GOT3 (cell line): ENCODE data around the gene FGD2.
"Not testable (repeated sequence)": the region's sequence is repeated elsewhere in the genome, so short reads cannot be mapped to it uniquely, and the experiment has no call there.

ENCODE experiments used
- DNase-seq: peaks from one replicate; lab custom pipeline; 2025; ENCODE audit warnings: mixed read lengths; lab: John Stamatoyannopoulos, UW

The FGD2 gene

DNA sequence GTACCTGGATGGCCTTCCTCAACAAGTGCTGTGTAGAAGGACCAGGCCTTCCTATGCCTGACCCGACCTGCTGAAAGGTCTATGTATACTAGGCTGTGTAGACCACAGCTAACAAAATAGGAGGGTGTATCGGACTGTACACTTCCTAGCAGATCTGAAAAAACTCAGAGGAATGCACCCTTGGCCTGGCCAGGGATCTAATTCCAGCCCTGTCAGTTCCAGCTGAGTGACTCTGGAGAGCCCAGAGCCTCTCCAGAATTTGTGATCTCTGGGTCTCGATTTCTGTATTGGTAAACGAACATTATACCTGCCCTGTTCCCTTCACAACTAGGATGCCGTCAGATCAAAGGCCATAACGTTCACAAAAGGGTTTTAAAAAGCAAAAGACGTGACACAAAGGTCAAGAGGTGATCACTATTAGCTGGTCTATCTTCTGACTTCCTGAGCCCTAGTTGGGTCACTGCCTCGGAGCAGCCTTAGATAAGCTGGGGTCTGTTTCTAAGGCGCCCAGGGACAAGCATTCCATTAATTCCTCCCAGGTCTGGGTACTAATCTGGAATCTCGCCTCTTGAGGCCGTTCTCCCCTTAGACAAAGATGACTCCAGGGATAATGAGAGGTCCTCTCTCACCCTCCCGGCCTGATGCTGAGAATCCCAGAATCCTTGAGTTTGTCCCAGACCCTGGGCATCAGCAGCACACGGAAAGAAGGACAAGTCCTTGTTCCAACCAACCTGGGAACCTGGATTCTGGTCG lies 33.4 kb upstream of the FGD2 start:
- DNase-seq: no peak

- DNase-seq: no peak
Measured at GRCh38 chr6:36973190-36973589, 32.3 kb upstream of the FGD2 start.

DNA sequence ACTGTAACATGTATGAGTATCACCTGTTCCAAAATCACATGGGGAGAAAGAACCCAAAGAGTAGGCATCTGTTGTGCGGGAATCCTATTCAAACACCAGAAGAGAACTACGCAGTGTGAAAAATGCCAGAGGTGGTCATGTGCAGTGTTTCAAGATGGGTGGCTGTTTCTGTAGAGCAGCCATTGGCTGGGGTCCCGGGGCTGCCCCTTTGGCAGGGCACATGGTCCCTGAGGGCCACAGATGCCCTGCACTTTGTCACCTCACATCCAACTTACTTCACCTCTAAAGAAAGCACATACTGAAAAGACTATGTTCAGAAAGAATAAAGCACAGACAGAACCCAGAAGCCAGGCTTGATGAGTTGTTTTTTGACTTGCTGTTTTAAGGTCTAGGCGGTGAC lies 31.8 kb upstream of the FGD2 start:
- DNase-seq: no peak

DNA sequence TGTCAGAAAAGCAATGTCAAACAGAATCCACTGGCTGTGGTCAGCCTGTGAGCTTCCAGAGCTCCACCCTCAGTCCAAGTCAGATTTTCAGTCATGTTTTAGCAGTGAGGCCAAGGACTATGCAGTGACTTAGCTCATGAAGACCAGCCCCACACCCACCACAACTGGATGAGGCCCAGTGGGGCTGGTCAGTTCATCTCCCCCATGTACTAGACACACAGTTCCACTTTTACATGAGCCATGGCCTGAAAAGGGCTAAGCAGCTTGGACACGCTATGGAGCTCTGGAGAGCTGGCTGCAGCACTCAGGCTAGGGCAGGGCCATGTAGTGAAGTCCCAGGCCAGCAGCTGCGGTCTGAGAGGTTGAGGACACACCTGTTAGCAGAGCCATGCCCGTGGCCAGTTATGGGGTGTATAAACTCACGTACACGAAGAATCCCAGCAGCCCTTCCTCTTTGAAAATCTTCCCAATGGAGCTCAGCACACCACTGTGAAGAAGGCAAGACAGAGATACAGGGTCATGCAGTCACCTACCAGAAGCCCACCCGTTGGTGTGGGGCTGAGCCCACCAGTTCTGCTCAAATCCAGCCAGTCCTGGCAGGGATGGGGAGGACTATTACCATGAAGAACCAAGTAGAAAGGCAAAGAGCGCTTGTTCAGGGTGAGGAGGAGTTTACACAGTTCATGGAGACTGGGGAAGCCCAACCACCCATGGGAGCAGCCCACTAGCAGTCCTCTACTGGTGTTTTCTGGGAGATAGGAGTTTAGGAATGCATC lies 30.0 kb upstream of the FGD2 start:
- DNase-seq: no peak

GRCh38 chr6:36976007-36976264 lies 29.5 kb upstream of the FGD2 start:
- DNase-seq: no peak

GRCh38 chr6:36976509-36976908 lies 28.9 kb upstream of the FGD2 start:
- no peak for DNase-seq

DNA sequence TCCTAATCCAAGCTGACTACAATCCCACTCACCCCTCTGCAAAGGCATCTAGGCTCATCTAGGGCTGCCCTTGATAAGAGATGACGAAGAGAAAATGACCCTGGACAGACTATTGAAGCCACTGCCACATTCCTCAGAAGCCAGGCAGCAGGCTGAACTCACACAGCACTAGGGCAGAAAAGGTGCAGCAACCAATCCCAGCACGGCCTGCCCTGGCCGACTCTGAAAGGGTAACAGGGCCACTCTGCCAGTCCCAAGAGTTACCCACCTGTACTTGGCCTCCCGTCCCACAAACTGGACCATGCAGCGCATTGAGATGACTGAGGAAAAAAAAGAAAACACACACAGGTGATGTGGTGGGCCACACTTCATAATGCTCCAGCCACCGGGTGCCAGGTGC lies 28.5 kb upstream of the FGD2 start:
- no peak for DNase-seq

DNA sequence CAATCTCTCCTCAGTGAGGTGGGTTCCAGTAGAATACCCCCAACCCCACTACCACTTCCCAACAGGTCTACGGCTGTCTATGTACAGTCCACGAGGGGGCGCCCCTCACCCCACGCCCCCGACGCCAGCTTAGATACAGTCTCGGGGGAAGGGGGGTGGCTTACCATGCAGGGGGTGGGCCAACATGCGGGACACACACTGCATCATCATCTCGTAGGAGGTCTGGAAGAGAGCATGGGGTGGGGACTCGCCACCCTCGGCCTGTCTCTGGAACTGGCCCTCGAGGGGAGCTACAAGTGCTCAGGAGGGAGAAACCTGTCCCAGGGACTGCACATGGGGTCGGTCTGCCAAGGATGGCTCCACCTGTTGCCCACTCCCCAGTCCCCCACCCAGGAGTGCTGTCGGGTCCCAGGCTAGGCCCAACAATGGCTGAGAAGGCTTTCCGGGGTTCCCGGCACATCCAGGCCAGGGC lies 27.9 kb upstream of the FGD2 start:
- no peak for DNase-seq

- DNase-seq: no peak
Measured at GRCh38 chr6:36978421-36979346, 26.8 kb upstream of the FGD2 start.

DNA sequence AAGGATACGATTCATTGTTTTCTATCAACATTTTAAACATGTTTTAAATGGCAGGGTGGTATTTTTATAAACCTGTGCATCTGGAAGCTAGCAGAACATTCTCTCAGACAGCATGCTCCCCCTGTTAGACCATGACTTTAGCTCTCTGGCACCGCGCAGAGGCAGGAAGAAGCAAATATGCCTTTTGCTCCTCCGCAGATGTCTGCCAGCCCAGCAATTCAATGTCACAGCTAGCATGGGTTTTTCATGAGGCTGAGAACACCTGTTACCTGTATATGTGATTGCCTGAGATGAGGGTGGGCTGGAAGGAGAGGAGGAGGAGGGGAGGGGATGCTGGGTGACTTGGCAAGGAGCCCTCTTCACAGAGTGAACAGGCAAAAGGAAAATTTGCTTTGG lies 26.1 kb upstream of the FGD2 start:
- no peak for DNase-seq

- no peak for DNase-seq
Measured at GRCh38 chr6:36980129-36980528, 25.3 kb upstream of the FGD2 start.

DNA sequence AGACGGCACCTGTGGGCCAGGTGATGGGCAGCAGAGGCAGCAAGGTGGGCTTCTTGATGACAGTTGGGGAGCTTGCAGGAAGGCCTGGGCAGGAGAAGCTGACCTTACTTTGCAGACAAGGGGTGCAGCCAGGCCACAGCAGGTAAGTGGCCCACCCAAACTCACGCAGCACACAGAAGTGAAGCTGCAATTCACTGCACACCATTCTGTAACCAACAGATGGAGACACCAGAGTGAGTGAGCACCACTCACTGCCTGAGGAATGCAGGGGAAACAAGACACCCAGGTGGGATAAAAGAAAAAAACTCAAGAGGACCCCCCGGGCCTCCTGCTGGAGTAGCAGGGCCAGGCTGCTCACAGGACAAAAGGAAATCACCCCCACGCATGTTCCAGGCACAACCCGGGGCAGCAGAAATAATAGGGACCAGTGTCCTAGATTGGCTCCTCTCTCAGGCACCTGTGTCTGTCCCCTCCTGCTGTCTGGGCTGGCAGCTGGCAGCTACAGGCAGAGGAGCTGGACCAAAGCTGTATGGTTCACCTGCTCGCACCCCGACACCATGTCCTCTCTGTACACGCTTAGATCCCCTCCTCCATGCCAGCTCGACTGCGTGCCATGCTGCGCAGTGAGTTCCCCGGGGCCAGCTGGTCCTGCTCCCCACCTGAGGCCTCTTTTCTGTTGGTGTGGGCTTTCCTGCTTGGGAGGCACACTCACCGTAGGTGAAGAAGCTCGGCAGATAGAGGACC lies 24.4 kb upstream of the FGD2 start:
- no peak for DNase-seq

- DNase-seq: no peak
Measured at GRCh38 chr6:36983538-36983937, 21.9 kb upstream of the FGD2 start.

DNA sequence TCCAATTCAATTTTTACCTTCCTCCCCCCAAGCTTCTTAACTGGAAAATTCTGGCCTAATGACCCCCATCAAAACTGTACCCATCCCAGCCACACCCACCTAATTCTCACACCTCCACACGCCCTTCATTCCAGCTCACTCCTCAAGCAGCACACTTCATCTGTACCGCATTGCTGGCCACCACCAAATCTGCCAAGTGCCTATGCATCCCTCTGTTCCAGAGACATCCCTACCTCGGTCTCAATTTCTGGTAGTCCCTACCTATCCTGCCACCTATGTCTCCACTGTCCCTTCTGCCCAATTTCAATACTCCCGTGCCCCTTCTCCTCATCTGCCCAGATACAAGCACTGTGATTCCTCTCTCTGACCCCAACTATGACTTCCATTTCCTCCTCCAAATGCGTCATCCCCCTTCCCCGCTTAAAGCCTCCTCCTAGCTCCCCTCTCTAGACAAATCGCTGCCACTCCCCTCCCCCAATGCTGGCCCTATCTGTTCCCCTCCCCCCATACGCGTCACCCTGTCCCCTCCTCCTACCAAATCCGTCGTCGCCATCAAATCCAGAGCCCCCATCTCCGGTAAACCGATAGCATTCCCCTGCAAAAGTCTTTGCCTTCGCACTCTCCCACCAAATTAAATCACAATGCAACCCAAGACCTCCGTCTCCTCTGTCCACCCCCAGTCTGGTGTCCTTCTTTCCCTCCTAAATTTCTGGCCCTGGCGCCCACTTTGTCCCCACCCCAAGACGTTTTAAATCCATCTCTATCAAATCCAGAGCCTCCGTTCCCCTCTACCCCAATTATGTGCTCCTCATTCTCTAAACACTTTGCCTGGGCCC lies 20.7 kb upstream of the FGD2 start:
- no peak for DNase-seq

DNA sequence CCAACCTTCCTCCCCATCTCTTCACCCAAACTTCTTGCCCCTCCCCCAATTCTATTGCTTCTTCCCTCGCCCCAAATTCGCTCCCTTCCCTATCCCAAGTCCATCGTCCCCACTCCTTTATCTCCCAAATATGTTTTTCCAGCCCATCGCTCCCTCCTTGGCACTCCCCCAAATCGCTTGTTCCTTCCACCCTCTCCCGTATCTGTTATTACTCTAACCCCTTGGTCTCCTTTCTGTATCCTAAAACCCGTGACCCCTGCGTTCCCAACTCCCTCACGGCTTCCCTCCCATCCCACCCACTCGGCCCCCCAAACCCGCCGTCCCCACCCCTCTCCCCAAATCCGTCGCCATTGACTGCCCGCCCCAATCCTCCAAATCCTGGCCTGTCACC lies 20.0 kb upstream of the FGD2 start:
- no peak for DNase-seq

DNA sequence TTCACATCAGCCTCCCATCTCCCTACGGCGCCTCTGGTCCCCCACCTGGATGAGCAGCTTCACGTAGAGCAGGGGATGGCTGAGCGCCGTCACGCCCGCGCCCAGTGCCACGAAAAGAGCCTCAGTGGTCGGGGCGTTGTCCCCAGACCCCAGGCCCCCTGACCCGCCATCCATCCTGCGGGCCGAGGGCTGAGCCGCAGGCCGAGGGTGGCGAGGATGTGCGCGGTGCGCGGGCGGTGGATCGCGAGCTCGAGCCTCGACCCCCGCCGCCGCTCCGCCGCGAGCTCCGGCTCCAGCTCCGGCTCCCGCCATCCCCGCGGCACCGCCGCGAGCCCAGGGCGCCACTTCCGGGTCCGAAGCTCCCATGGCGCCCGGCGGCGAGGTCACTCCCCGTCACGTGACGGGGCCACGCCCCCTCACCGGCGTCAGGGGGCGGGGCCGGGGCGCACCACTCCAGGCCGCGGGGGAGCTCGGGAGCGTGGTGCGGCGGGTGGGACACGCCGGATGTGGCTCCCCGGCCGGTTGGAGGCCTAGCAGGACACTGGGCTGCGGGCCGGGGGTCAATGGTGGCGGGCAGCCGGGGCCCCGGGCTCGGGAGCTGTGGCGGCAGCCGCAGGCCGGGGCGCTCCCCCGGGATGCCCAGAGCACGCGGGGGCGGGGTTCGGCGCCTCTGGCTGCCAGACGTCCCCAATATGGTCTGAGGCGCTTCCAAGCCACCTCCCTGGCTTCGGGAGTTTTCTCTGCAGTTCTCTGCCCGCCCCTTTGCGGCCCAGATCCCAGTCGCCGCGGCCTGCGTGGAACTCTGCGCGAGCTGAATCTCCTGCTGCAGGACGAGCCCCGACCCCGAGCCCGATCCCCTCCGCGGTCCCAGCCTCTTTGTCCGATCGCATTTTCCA lies 19.4 kb upstream of the FGD2 start, which contains the start of gene MTCH1:
Gene MTCH1, minus strand, starts transcription at position 389 of the 896 bp plus-strand sequence. Its CDS starts 23 bp downstream, at position 366.
- DNase-seq: peak; percentile 72

DNA sequence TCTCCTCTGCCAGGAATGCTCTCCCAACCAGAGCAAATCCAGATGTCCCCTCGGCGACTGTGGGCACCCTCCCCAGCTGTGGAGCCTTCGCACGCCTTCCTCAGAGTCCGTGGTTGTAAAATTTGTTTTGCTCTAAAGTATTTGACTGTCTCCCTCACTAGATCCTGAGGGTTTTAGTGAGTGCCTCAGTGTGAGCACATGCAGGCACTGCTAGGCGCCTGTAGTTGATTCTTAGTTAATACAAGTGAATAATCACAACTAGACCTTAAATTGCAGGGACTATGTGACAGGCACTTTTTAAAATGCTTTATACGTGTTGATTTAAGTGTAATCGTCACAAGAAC lies 18.8 kb upstream of the FGD2 start:
- no peak for DNase-seq

DNA sequence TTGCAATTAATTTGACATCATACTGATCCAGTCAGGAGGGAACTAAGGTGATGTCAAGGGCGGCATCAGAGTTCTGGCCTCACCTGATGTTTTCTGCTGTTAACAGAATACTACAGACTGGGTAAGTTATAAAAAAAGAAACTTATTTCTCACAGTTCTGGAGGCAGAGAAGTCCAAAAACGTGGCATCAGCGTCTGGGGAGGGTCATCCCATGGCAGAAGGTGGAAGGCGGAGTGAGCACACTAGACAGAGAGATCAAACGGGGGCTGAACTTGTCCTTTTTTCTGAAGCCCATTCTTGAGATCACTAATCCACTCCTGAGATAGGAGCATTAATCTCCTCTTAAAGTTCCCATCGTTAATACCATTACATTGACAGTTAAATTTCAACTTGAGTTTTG lies 16.2 kb upstream of the FGD2 start:
- no peak for DNase-seq

GRCh38 chr6:36990401-36990800 lies 15.1 kb upstream of the FGD2 start:
- not testable (repeated sequence) for DNase-seq
